Liver (tissue), 9 donors: ENCODE data around the gene MED14. TPM values are rescaled to one million over a fixed set of nuclear protein-coding genes. Genes with fewer than 3 reads are reported as not detected.

Experiments
- DNase-seq: peaks from one replicate; pipeline ENCODE4 v3.0.0-alpha.2; 2017; ENCODE audit warnings: low spot score
- H3K27ac ChIP-seq, 2 donors: one replicate each; pipeline ENCODE4 v1.7.0; 2013; ENCODE audit warnings: inconsistent platforms in 2 of 2, low read length in 2 of 2, control low read depth in 1 of 2, low read depth in 1 of 2, mild to moderate bottlenecking in 1 of 2
- H3K27me3 ChIP-seq, 4 donors: one replicate each; pipeline versions ENCODE4 v1.6.1 to v1.7.0; 2013; ENCODE audit warnings: low read length in 3 of 4, inconsistent platforms in 1 of 4, mild to moderate bottlenecking in 1 of 4, moderate library complexity in 1 of 4; ENCODE audit not compliant: control insufficient read depth in 4 of 4, insufficient read depth in 4 of 4
- H3K36me3 ChIP-seq, 4 donors: one replicate each; pipeline versions ENCODE4 v1.6.1 to v1.7.0; 2013; ENCODE audit warnings: low read length in 3 of 4, mild to moderate bottlenecking in 3 of 4, low read depth in 1 of 4, moderate library complexity in 1 of 4; ENCODE audit not compliant: control insufficient read depth in 4 of 4, insufficient read depth in 3 of 4
- H3K4me1 ChIP-seq, 4 donors: one replicate each; pipeline versions ENCODE4 v1.6.1 to v1.7.0; 2013; ENCODE audit warnings: low read length in 3 of 4, mild to moderate bottlenecking in 3 of 4, moderate library complexity in 1 of 4; ENCODE audit not compliant: control insufficient read depth in 4 of 4, insufficient read depth in 4 of 4
- H3K4me3 ChIP-seq, 3 donors: one replicate each; pipeline versions ENCODE4 v1.6.1 to v1.7.0; 2013; ENCODE audit warnings: low read length in 3 of 3, control low read depth in 1 of 3, low read depth in 1 of 3, mild to moderate bottlenecking in 1 of 3
- H3K9ac ChIP-seq, 2 donors: one replicate each; pipeline ENCODE4 v1.7.0; 2013; ENCODE audit warnings: low read length in 2 of 2, mild to moderate bottlenecking in 2 of 2, moderate library complexity in 2 of 2, control low read depth in 1 of 2, low read depth in 1 of 2
- H3K9me3 ChIP-seq, 4 donors: one replicate each; pipeline versions ENCODE4 v1.6.1 to v1.7.0; 2013; ENCODE audit warnings: low read length in 3 of 4; ENCODE audit not compliant: control insufficient read depth in 4 of 4
- ATF3 ChIP-seq: IDR thresholded peaks from 2 replicates; pipeline ENCODE4 v1.6.1; 2016; ENCODE audit warnings: antibody characterized with exemption
- CTCF ChIP-seq: fragments of 150-350 bp; IDR thresholded peaks from 2 replicates; pipeline ENCODE4 v1.5.1; 2017; ENCODE audit warnings: improper control_type of control experiment, low read depth, low read length; ENCODE audit not compliant: missing input control
- EGR1 ChIP-seq, 2 donors: IDR thresholded peaks; 2 replicates each; pipeline ENCODE4 v1.6.1; 2016 to 2018; ENCODE audit warnings: antibody characterized with exemption in 2 of 2, low read depth in 2 of 2
- FOXA1 ChIP-seq: IDR thresholded peaks from 2 replicates; pipeline ENCODE4 v1.6.1; 2016; ENCODE audit warnings: antibody characterized with exemption
- FOXA2 ChIP-seq: IDR thresholded peaks from 2 replicates; pipeline ENCODE4 v1.6.1; 2016; ENCODE audit warnings: antibody characterized with exemption
- GABPA ChIP-seq, 2 donors: IDR thresholded peaks in 1 of 2; conservative IDR thresholded peaks in 1 of 2; 2 replicates each; pipeline ENCODE4 v1.6.1; 2016; ENCODE audit warnings: antibody characterized with exemption in 2 of 2, mild to moderate bottlenecking in 1 of 2, moderate library complexity in 1 of 2
- HNF4A ChIP-seq, 2 donors: conservative IDR thresholded peaks; 2 replicates each; pipeline ENCODE4 v1.6.1; 2016; ENCODE audit warnings: antibody characterized with exemption in 2 of 2, mild to moderate bottlenecking in 2 of 2
- HNF4G ChIP-seq: IDR thresholded peaks from 2 replicates; pipeline ENCODE4 v1.6.1; 2016; ENCODE audit warnings: antibody characterized with exemption
- JUND ChIP-seq, 2 donors: IDR thresholded peaks; 2 replicates each; pipeline ENCODE4 v1.6.1; 2016; ENCODE audit warnings: antibody characterized with exemption in 2 of 2
- MAX ChIP-seq: IDR thresholded peaks from 2 replicates; pipeline ENCODE4 v1.6.1; 2016; ENCODE audit warnings: antibody characterized with exemption
- NR2F2 ChIP-seq: IDR thresholded peaks from 2 replicates; pipeline ENCODE4 v1.6.1; 2016; ENCODE audit warnings: antibody characterized with exemption
- RAD21 ChIP-seq, 2 donors: IDR thresholded peaks; 2 replicates each; pipeline ENCODE4 v1.6.1; 2016; ENCODE audit warnings: antibody characterized with exemption in 2 of 2, mild to moderate bottlenecking in 2 of 2
- RXRA ChIP-seq, 2 donors: IDR thresholded peaks; 2 replicates each; pipeline ENCODE4 v1.6.1; 2017 to 2018; ENCODE audit warnings: antibody characterized with exemption in 2 of 2, mild to moderate bottlenecking in 1 of 2
- SP1 ChIP-seq: IDR thresholded peaks from 2 replicates; pipeline ENCODE4 v1.6.1; 2018; ENCODE audit warnings: antibody characterized with exemption, mild to moderate bottlenecking
- TAF1 ChIP-seq: conservative IDR thresholded peaks from 2 replicates; pipeline ENCODE4 v1.6.1; 2016; ENCODE audit warnings: antibody characterized with exemption, mild to moderate bottlenecking
- YY1 ChIP-seq: IDR thresholded peaks from 2 replicates; pipeline ENCODE4 v1.6.1; 2016; ENCODE audit warnings: antibody characterized with exemption, mild to moderate bottlenecking
- ZBTB33 ChIP-seq: IDR thresholded peaks from 2 replicates; pipeline ENCODE4 v1.6.1; 2016; ENCODE audit warnings: antibody characterized with exemption
- WGBS: extraction: QIAGEN DNeasy Blood & Tissue Kit; methylation state at CpG from one replicate; pipeline ENCODE4 v1.1.7; 2013; 5-methylcytosine and 5-hydroxymethylcytosine counted together
- polyA plus RNA-seq, 2 donors: library from polyadenylated mRNA; stranded (reverse) in 1 of 2; unstranded in 1 of 2; fragments of 200-250 nt in 1 of 2; fragments of >200 nt in 1 of 2; fragmentation: Nextera tagmentation in 1 of 2; extraction: Ambion mirVana in 1 of 2; gene quantifications; one replicate each; pipeline versions ENCODE4 v1.2.1 to v1.2.3, GENCODE V29; 2013 to 2015
- total RNA-seq, 2 donors: library from RNA; depleted of rRNA; stranded (reverse); fragments of >200 nt; gene quantifications; one replicate each; pipeline ENCODE4 v1.2.3, GENCODE V29; 2014
- donor health status: healthy.
- donor health status: healthy.
- donor health status: healthy.
- donor health status: healthy.
- donor health status: healthy.

The MED14 gene
- total and polyA plus RNA-seq, 4 donors = 5.5 to 20.1 (median 7.0) TPM

- WGBS = 72% methylated on average over 5 of the region's 5 CpGs
- no peak overlapping the region for H3K9ac ChIP-seq
- TF ChIP-seq HNF4A (conservative IDR thresholded peaks at IDR 0.05) (peak in 1 of 2 donors; percentile 37), TAF1 (no peak)
- H3K4me1 ChIP-seq = peaks cover 0 to 14% (median 8%) of the 10 kb centered on the region in 4 donors
- H3K27ac ChIP-seq = no peak overlapping the region
- no peak overlapping the region for H3K4me3 ChIP-seq
- no peak for DNase-seq
- H3K36me3 ChIP-seq = peaks cover 0 to 7% (median 4%) of the 10 kb centered on the region in 4 donors
- H3K9me3 ChIP-seq = no peaks in the 10 kb centered on the region
- H3K27me3 ChIP-seq = no peaks in the 10 kb centered on the region
These were observed 29.6 kb downstream of the MED14 start for GRCh38 chrX:40705658-40706312.

- 90% methylated on average over 4 of the region's 4 CpGs for WGBS
- TF ChIP-seq YY1 = no peak
- TF ChIP-seq SP1 = no peak
- TF ChIP-seq NR2F2 = no peak
- TF ChIP-seq GABPA (IDR thresholded peaks at IDR 0.05 in 1 of 2, conservative IDR thresholded peaks at IDR 0.05 in 1 of 2) = no peak
- no peak for TF ChIP-seq ZBTB33
- no peak for TF ChIP-seq RAD21 (IDR thresholded peaks at IDR 0.05)
- TF ChIP-seq RXRA (IDR thresholded peaks at IDR 0.05) = no peak
- TF ChIP-seq CTCF = no peak
- no peak overlapping the region for H3K27ac ChIP-seq
- peaks cover 0 to 4% (median 0%) of the 10 kb centered on the region in 4 donors for H3K4me1 ChIP-seq
- no peak for DNase-seq
- H3K9ac ChIP-seq = no peak overlapping the region
- no peaks in the 10 kb centered on the region for H3K27me3 ChIP-seq
- no peaks in the 10 kb centered on the region for H3K9me3 ChIP-seq
- H3K4me3 ChIP-seq = no peak overlapping the region
- peaks cover 0 to 16% (median 14%) of the 10 kb centered on the region in 4 donors for H3K36me3 ChIP-seq
These were observed 34.6 kb downstream of the MED14 start for GRCh38 chrX:40700640-40701342.

- DNase-seq = no peak
- H3K4me3 ChIP-seq = no peak overlapping the region
- H3K4me1 ChIP-seq = no peaks in the 10 kb centered on the region
- peaks cover 0 to 14% (median 11%) of the 10 kb centered on the region in 4 donors for H3K36me3 ChIP-seq
- 100% methylated on average over 1 of the region's 1 CpG for WGBS
- H3K27me3 ChIP-seq = no peaks in the 10 kb centered on the region
- H3K27ac ChIP-seq = no peak overlapping the region
- H3K9ac ChIP-seq = no peak overlapping the region
- no peaks in the 10 kb centered on the region for H3K9me3 ChIP-seq
- no peak for TF ChIP-seq HNF4A (conservative IDR thresholded peaks at IDR 0.05)
- TF ChIP-seq MAX = no peak
- TF ChIP-seq FOXA2 = no peak
- no peak for TF ChIP-seq RXRA (IDR thresholded peaks at IDR 0.05)
- TF ChIP-seq EGR1 (IDR thresholded peaks at IDR 0.05; ENCODE audit: low read depth in 2 of 2) = no peak
- TF ChIP-seq HNF4G = no peak
- TF ChIP-seq GABPA (IDR thresholded peaks at IDR 0.05 in 1 of 2, conservative IDR thresholded peaks at IDR 0.05 in 1 of 2) = no peak
- TF ChIP-seq ATF3 = no peak
- TF ChIP-seq ZBTB33 = no peak
- TF ChIP-seq JUND (IDR thresholded peaks at IDR 0.05) = no peak
- TF ChIP-seq SP1 = no peak
- no peak for TF ChIP-seq TAF1
- TF ChIP-seq RAD21 (IDR thresholded peaks at IDR 0.05) = no peak
- no peak for TF ChIP-seq CTCF
- no peak for TF ChIP-seq FOXA1
These were observed 36.5 kb downstream of the MED14 start for GRCh38 chrX:40698851-40699250.
